SH-SY5Y (cell line): ENCODE data around the gene CARS1.

ENCODE experiments used
- GATA2 ChIP-seq: IDR thresholded peaks from 2 replicates; pipeline ENCODE4 v1.6.1; 2011; ENCODE audit warnings: mild to moderate bottlenecking, low read depth, low read length
- GATA3 ChIP-seq: IDR thresholded peaks from 2 replicates; pipeline ENCODE4 v1.6.1; 2011; ENCODE audit warnings: low read depth, mild to moderate bottlenecking, low read length, moderate library complexity

DNA sequence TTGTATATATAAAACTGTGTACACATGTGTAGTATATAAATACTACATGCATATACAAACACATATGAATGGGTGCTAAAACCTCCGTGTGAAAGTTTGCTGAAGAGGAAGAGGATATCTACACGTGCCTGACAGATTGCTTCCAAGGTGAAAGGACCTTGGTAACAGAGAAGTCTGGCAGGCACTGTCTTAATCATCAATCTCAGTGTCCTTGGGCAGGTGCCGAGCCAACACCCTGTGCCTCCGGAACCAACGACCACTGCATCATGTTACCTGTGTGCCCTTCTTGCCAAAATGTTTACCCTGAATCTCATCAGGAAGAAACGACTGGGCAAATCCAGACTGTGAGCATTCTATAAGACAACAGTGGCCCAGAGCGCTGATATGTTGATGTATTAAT, 80.1 kb downstream of the CARS1 start:
- no peak for TF ChIP-seq GATA2
- TF ChIP-seq GATA3: no peak
